Natural killer cell (primary cell): ENCODE results near the gene METTL5. TPM values are rescaled to one million over a fixed set of nuclear protein-coding genes. Genes with fewer than 3 reads are reported as not detected.
"Not testable (repeated sequence)": the region's sequence is repeated elsewhere in the genome, so short reads cannot be mapped to it uniquely, and the experiment has no call there.

ENCODE experiments used
- ATAC-seq, 3 donors: fragments of 150-1000 bp in 2 of 3; fragments of 200-7000 bp in 1 of 3; cut with Tn5 transposase; 1 replicate in 1 of 3; 2 replicates in 2 of 3; pipeline ENCODE4 v1.10.0; 2021; ENCODE audit warnings: mild to moderate bottlenecking in 2 of 3, moderate library complexity in 2 of 3
- DNase-seq, 2 donors: peaks; one replicate each; pipeline versions ENCODE4 v3.0.0 to v3.0.0-alpha.2; 2013 to 2021; ENCODE audit warnings: mixed read lengths in 1 of 2
- H3K27ac ChIP-seq: one replicate; pipeline ENCODE4 v1.5.1; 2013; ENCODE audit warnings: mild to moderate bottlenecking, low read length
- H3K27me3 ChIP-seq: one replicate; pipeline ENCODE4 v1.6.1; 2013; ENCODE audit warnings: low read length; ENCODE audit not compliant: control insufficient read depth, insufficient read depth
- H3K36me3 ChIP-seq: one replicate; pipeline ENCODE4 v1.6.1; 2013; ENCODE audit warnings: low read length; ENCODE audit not compliant: control insufficient read depth, insufficient read depth
- H3K4me1 ChIP-seq: one replicate; pipeline ENCODE4 v1.6.1; 2013; ENCODE audit warnings: low read length; ENCODE audit not compliant: control insufficient read depth, insufficient read depth
- H3K4me3 ChIP-seq: one replicate; pipeline ENCODE4 v1.5.1; 2013; ENCODE audit warnings: low read length
- H3K9me3 ChIP-seq: one replicate; pipeline ENCODE4 v1.6.1; 2013; ENCODE audit warnings: low read length; ENCODE audit not compliant: control insufficient read depth, insufficient read depth
- H3K27ac Mint-ChIP-seq, 2 donors: one replicate each; pipeline ENCODE4 v1.8.0; 2022; ENCODE audit warnings: mild to moderate bottlenecking in 2 of 2, mixed read lengths in 2 of 2, moderate library complexity in 1 of 2
- H3K27me3 Mint-ChIP-seq, 2 donors: one replicate each; pipeline ENCODE4 v1.8.0; 2022; ENCODE audit warnings: low read depth in 2 of 2, mixed read lengths in 2 of 2
- H3K36me3 Mint-ChIP-seq: one replicate; pipeline ENCODE4 v1.8.0; 2022; ENCODE audit warnings: mixed read lengths
- H3K4me1 Mint-ChIP-seq, 2 donors: one replicate each; pipeline ENCODE4 v1.8.0; 2022; ENCODE audit warnings: mixed read lengths in 2 of 2
- H3K4me3 Mint-ChIP-seq: one replicate; pipeline ENCODE4 v1.8.0; 2022; ENCODE audit warnings: mild to moderate bottlenecking, moderate library complexity, mixed read lengths
- H3K9me3 Mint-ChIP-seq, 2 donors: one replicate each; pipeline ENCODE4 v1.8.0; 2022; ENCODE audit warnings: mixed read lengths in 2 of 2
- CTCF ChIP-seq: fragments of 200-600 bp; IDR thresholded peaks from one replicate; pipeline ENCODE4 v1.8.0; 2022; ENCODE audit warnings: antibody characterized with exemption
- WGBS: methylation state at CpG from one replicate; pipeline ENCODE4 v1.1.7; 2013; ENCODE audit warnings: missing lambda C conversion rate; ENCODE audit not compliant: insufficient coverage; 5-methylcytosine and 5-hydroxymethylcytosine counted together
- intact Hi-C: fragments of 100-400 bp; cut with micrococcal nuclease; formaldehyde crosslinking; loops from one replicate; pipeline ENCODE4 v1.14.2; 2022
- total RNA-seq, 4 donors: library from RNA; stranded (reverse); fragments of 120-200 nt in 1 of 4; gene quantifications; one replicate each; pipeline versions ENCODE4 v1.2.3 to v1.2.4, GENCODE V29; 2013 to 2022

METTL5 gene
- total RNA-seq, 3 donors from 2014 or later (not counting 1 experiment from before 2014, with no cell fraction given), result 14.7 to 28.2 (median 21.3) TPM

- intact Hi-C loops, result no loop called here
- Histone ChIP-seq H3K27ac (no peak overlapping the region), H3K9me3 (no peaks in the 10 kb centered on the region), H3K36me3 (peaks cover 23% of the 10 kb centered on the region), H3K27me3 (no peaks in the 10 kb centered on the region), H3K4me1 (peaks cover 9% of the 10 kb centered on the region), H3K4me3 (no peak overlapping the region)
- H3K4me1 Mint-ChIP-seq, result peaks cover 32 to 38% of the 10 kb centered on the region in 2 donors
- no peak for TF ChIP-seq CTCF
- 95% methylated on average over 1 of the region's 1 CpG for WGBS
- H3K4me3 Mint-ChIP-seq, result no peak overlapping the region
- no peaks in the 10 kb centered on the region for H3K27me3 Mint-ChIP-seq
- DNase-seq (no peak), ATAC-seq (no peak)
- no peaks in the 10 kb centered on the region for H3K9me3 Mint-ChIP-seq
- H3K27ac Mint-ChIP-seq, result peak overlapping the region in 1 of 2 donors; percentile 5
- peaks cover 13% of the 10 kb centered on the region for H3K36me3 Mint-ChIP-seq
Measured at GRCh38 chr2:169819106-169819505, 5.6 kb downstream of the METTL5 start.

- Histone ChIP-seq H3K9me3 (no peaks in the 10 kb centered on the region), H3K36me3 (peaks cover 28% of the 10 kb centered on the region), H3K4me3 (no peak overlapping the region), H3K27ac (no peak overlapping the region), H3K27me3 (no peaks in the 10 kb centered on the region), H3K4me1 (peaks cover 4% of the 10 kb centered on the region)
- peaks cover 13% of the 10 kb centered on the region for H3K36me3 Mint-ChIP-seq
- H3K9me3 Mint-ChIP-seq, result no peaks in the 10 kb centered on the region
- peaks cover 23 to 29% of the 10 kb centered on the region in 2 donors for H3K4me1 Mint-ChIP-seq
- intact Hi-C loops, result no loop called here
- H3K27ac Mint-ChIP-seq, result no peak overlapping the region
- DNase-seq, result no peak
- no peak for TF ChIP-seq CTCF
- no peak overlapping the region for H3K4me3 Mint-ChIP-seq
- ATAC-seq, result no peak
- H3K27me3 Mint-ChIP-seq, result no peaks in the 10 kb centered on the region
Measured at GRCh38 chr2:169818241-169818640, 6.5 kb downstream of the METTL5 start.

- H3K4me1 Mint-ChIP-seq, result peaks cover 14 to 20% of the 10 kb centered on the region in 2 donors
Measured at GRCh38 chr2:169817369-169817768, 7.3 kb downstream of the METTL5 start.

GRCh38 chr2:169816961-169817360 is 7.7 kb downstream of the METTL5 start:
- H3K27me3 Mint-ChIP-seq, ATAC-seq, H3K4me3 ChIP-seq, H3K27ac Mint-ChIP-seq, H3K27me3 ChIP-seq, DNase-seq, intact Hi-C loops, H3K27ac ChIP-seq, H3K4me1 ChIP-seq, H3K9me3 ChIP-seq, H3K4me3 Mint-ChIP-seq, H3K9me3 Mint-ChIP-seq: not testable (repeated sequence)
- peaks cover 13% of the 10 kb centered on the region for H3K36me3 Mint-ChIP-seq
- H3K36me3 ChIP-seq, result peaks cover 38% of the 10 kb centered on the region
- peaks cover 11 to 20% of the 10 kb centered on the region in 2 donors for H3K4me1 Mint-ChIP-seq

More at GRCh38 chr2:169817369-169817768, 7.3 kb downstream of the METTL5 start:
- WGBS, result 96% methylated on average over 4 of the region's 6 CpGs
- H3K27me3 ChIP-seq, H3K9me3 Mint-ChIP-seq, H3K4me3 Mint-ChIP-seq, H3K27ac Mint-ChIP-seq, H3K9me3 ChIP-seq, H3K4me1 ChIP-seq, H3K4me3 ChIP-seq, ATAC-seq, DNase-seq, intact Hi-C loops, H3K27me3 Mint-ChIP-seq, H3K27ac ChIP-seq: not testable (repeated sequence)
- H3K36me3 ChIP-seq, result peaks cover 34% of the 10 kb centered on the region
- peaks cover 13% of the 10 kb centered on the region for H3K36me3 Mint-ChIP-seq

- WGBS, result 70% methylated on average over 1 of the region's 1 CpG
- Histone ChIP-seq H3K27ac (no peak overlapping the region), H3K9me3 (no peaks in the 10 kb centered on the region), H3K36me3 (peaks cover 45% of the 10 kb centered on the region), H3K4me1 (no peaks in the 10 kb centered on the region), H3K27me3 (no peaks in the 10 kb centered on the region), H3K4me3 (no peak overlapping the region)
- no peak for ATAC-seq
- TF ChIP-seq CTCF, result no peak
- no peaks in the 10 kb centered on the region for H3K9me3 Mint-ChIP-seq
- H3K36me3 Mint-ChIP-seq, result peaks cover 20% of the 10 kb centered on the region
- intact Hi-C loops, result no loop called here
- H3K4me3 Mint-ChIP-seq, result no peak overlapping the region
- H3K4me1 Mint-ChIP-seq, result peaks cover 5 to 14% of the 10 kb centered on the region in 2 donors
- no peaks in the 10 kb centered on the region for H3K27me3 Mint-ChIP-seq
- DNase-seq, result no peak
- no peak overlapping the region for H3K27ac Mint-ChIP-seq
Measured at GRCh38 chr2:169815849-169816248, 8.9 kb downstream of the METTL5 start.
